Peyer's patch (tissue), 4 donors: Measurements from ENCODE around the gene UCP2.

Experiments used
- CTCF ChIP-seq, 6 experiments: fragments of 450-650 bp in 4 of 6; fragments of 200-600 bp in 2 of 6; sonication (generic) in 1 of 6; IDR thresholded peaks; one replicate each; pipeline ENCODE4 v1.5.1; 2017 to 2019; ENCODE audit warnings: antibody characterized with exemption in 6 of 6, mild to moderate bottlenecking in 3 of 6, moderate library complexity in 1 of 6
- POLR2A ChIP-seq, 2 donors: fragments of 450-650 bp; IDR thresholded peaks; one replicate each; pipeline ENCODE4 v1.5.1; 2017; ENCODE audit warnings: antibody characterized with exemption in 2 of 2, mild to moderate bottlenecking in 2 of 2, moderate library complexity in 2 of 2

DNA sequence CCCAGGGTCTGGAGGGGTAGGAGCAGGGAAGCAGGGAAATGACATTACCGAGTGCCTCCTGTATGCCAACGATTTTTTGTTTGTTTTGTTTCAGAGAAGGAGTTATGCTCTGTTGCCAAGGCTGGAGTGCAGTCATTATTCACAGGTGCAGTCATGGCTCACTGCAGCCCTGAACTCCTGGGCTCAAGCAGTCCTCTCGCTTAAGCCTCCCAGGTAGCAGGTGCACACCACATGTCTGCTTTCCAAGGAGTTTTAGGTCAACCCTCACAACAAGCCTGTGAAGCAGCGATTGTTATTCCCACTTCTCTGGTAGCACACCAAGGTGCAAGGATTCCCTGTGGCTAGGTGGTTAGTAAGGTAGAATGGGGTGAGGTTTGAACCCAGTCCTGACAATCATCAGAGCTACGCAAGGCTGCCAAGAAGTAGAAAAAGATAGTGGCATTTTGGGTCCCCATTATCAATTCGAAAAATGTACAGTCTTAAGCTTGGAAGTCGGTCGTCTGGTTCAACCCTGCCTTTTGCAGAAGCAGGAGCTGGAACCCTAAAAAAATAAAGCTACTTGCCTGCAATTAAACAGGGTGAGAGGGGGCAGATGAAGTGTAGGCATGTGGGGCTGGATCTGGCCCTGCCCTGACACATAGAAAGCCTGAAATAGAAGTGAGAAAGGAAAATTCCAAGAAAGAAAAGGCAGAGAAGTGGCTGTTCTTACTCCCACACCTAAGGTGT lies 17.1 kb upstream of the UCP2 start:
- TF ChIP-seq POLR2A (IDR thresholded peaks at IDR 0.05): no peak
- TF ChIP-seq CTCF (IDR thresholded peaks at IDR 0.05): no peak
